HepG2 (cell line): Measurements from ENCODE around the gene CDC42BPG. TPM values are rescaled to one million over a fixed set of nuclear protein-coding genes. Genes with fewer than 3 reads are reported as not detected.

ENCODE experiments used
- ATAC-seq: fragments of 200-7000 bp; cut with Tn5 transposase; 3 replicates; pipeline ENCODE4 v1.9.1; 2020; ENCODE audit warnings: mild to moderate bottlenecking, moderate library complexity
- BruUV-seq: library from RNA; stranded (reverse); fragments of 400-500 nt; replicated peaks from 2 replicates; lab custom pipeline; 2021; lab: Mats Ljungman, UMichigan
- CTCF ChIA-PET: fragments of 300-600 bp; formaldehyde crosslinking; extraction: SDS; loops from one replicate; lab custom pipeline; 2021; ENCODE audit warnings: low total read pairs, inconsistent platforms, low intra/inter-chr PET ratio; lab: Yijun Ruan, JAX
- POLR2A ChIA-PET: fragments of 350-600 bp; sonication (Branson Sonifier 250); formaldehyde crosslinking; loops from one replicate; lab custom pipeline; 2020; ENCODE audit warnings: antibody characterized with exemption, inconsistent platforms; lab: Yijun Ruan, JAX
- DNase-seq: peaks from one replicate; pipeline ENCODE4 v3.0.0-alpha.2; 2015; ENCODE audit warnings: low spot score
- FAIRE-seq: peaks from 3 replicates; lab custom pipeline; 2011; peaks lifted over from hg19 to GRCh38; lab: Jason Lieb, UNC
- H2AFZ ChIP-seq: one replicate; pipeline ENCODE4 v1.6.1; 2011; ENCODE audit warnings: low read length, inconsistent platforms
- H3K27ac ChIP-seq: fragments of 300-600 bp; 3 replicates; pipeline ENCODE4 v1.8.0; 2011; ENCODE audit warnings: mixed run types, mild to moderate bottlenecking, mixed read lengths, low read length, inconsistent platforms; ENCODE audit not compliant: insufficient read depth; ENCODE audit errors: extremely low read length
- H3K27me3 ChIP-seq, 2 experiments: fragments of 200-600 bp in 1 of 2; 2 replicates in 1 of 2; 3 replicates in 1 of 2; pipeline versions ENCODE4 v1.6.0 to v1.8.0; 2011; ENCODE audit warnings: low read length in 2 of 2, mild to moderate bottlenecking in 2 of 2, moderate library complexity in 2 of 2, inconsistent platforms in 1 of 2; ENCODE audit not compliant: insufficient read depth in 2 of 2, control insufficient read depth in 1 of 2
- H3K36me3 ChIP-seq, 2 experiments: fragments of 200-600 bp in 1 of 2; replicated peaks in 1 of 2; 2 replicates in 1 of 2; 3 replicates in 1 of 2; pipeline versions ENCODE4 v1.5.1 to v1.8.0; 2011; ENCODE audit warnings: low read length in 2 of 2, inconsistent platforms in 1 of 2; ENCODE audit not compliant: insufficient read depth in 2 of 2, control insufficient read depth in 1 of 2
- H3K4me1 ChIP-seq: 2 replicates; pipeline ENCODE4 v1.5.1; 2012; ENCODE audit warnings: low read length, inconsistent platforms; ENCODE audit not compliant: insufficient read depth
- H3K4me2 ChIP-seq: 2 replicates; pipeline ENCODE4 v1.6.0; 2011; ENCODE audit warnings: low read depth, low read length, inconsistent platforms
- H3K4me3 ChIP-seq, 3 experiments: fragments of 200-600 bp in 1 of 3; sonication (generic), shearing (Covaris generic) in 1 of 3; replicated peaks in 1 of 3; 2 replicates each; pipeline ENCODE4 v1.5.1; 2011 to 2016; ENCODE audit warnings: low read length in 3 of 3, inconsistent platforms in 2 of 3, low read depth in 2 of 3, mild to moderate bottlenecking in 2 of 3, control low read depth in 1 of 3, mixed read lengths in 1 of 3; ENCODE audit not compliant: insufficient read depth in 1 of 3
- H3K79me2 ChIP-seq: one replicate; pipeline ENCODE4 v1.6.1; 2011; ENCODE audit warnings: low read length, inconsistent platforms; ENCODE audit not compliant: insufficient read depth
- H3K9ac ChIP-seq: 2 replicates; pipeline ENCODE4 v1.6.0; 2011; ENCODE audit warnings: mild to moderate bottlenecking, low read depth, low read length, inconsistent platforms; ENCODE audit not compliant: insufficient read depth
- H3K9me3 ChIP-seq: 2 replicates; pipeline ENCODE4 v1.5.1; 2012; ENCODE audit warnings: mild to moderate bottlenecking, low read length
- H4K20me1 ChIP-seq: 2 replicates; pipeline ENCODE4 v1.6.0; 2011; ENCODE audit warnings: inconsistent platforms, mild to moderate bottlenecking, low read length, moderate library complexity; ENCODE audit not compliant: insufficient read depth
- ATF4 ChIP-seq, 2 experiments: fragments of 450-650 bp in 1 of 2; sonication (generic) in 1 of 2; formaldehyde crosslinking; IDR thresholded peaks; 2 replicates each; pipeline versions ENCODE4 v1.5.0 to v1.8.0; 2020 to 2022; ENCODE audit warnings: mild to moderate bottlenecking in 1 of 2, missing genetic modification reagents in 1 of 2
- GABPB1 ChIP-seq: IDR thresholded peaks from 2 replicates; pipeline ENCODE4 v1.6.1; 2016; ENCODE audit warnings: mild to moderate bottlenecking, missing genetic modification reagents, moderate library complexity, missing compliant biosample characterization
- GATAD1 ChIP-seq: IDR thresholded peaks from 2 replicates; pipeline ENCODE4 v1.6.1; 2016; ENCODE audit warnings: missing genetic modification reagents, missing compliant biosample characterization
- NRL ChIP-seq: sonication (generic); formaldehyde crosslinking; IDR thresholded peaks from 2 replicates; pipeline ENCODE4 v1.5.0; 2020; ENCODE audit warnings: missing genetic modification reagents, mild to moderate bottlenecking, moderate library complexity, borderline replicate concordance
- PLRG1 ChIP-seq: fragments of 450-650 bp; conservative IDR thresholded peaks from 2 replicates; pipeline ENCODE4 v1.6.1; 2016
- SRSF9 ChIP-seq: fragments of 200-400 bp; formaldehyde crosslinking; IDR thresholded peaks from 2 replicates; pipeline ENCODE4 v1.6.1; 2018; ENCODE audit warnings: borderline replicate concordance, mild to moderate bottlenecking, low read depth, low read length; ENCODE audit not compliant: insufficient read depth, poor library complexity, severe bottlenecking
- TBX3 ChIP-seq: fragments of 450-650 bp; IDR thresholded peaks from 2 replicates; pipeline ENCODE4 v1.6.1; 2017; ENCODE audit warnings: antibody characterized with exemption, mild to moderate bottlenecking, inconsistent platforms, borderline replicate concordance
- ZBED4 ChIP-seq: sonication (generic); formaldehyde crosslinking; IDR thresholded peaks from 2 replicates; pipeline ENCODE4 v1.4.0; 2020; ENCODE audit warnings: missing genetic modification reagents, borderline replicate concordance
- ZNF10 ChIP-seq: sonication (generic); formaldehyde crosslinking; IDR thresholded peaks from 2 replicates; pipeline ENCODE4 v1.4.0; 2020; ENCODE audit warnings: mild to moderate bottlenecking, low read depth, missing genetic modification reagents, borderline replicate concordance
- ZNF430 ChIP-seq: sonication (generic); formaldehyde crosslinking; IDR thresholded peaks from 2 replicates; pipeline ENCODE4 v1.9.0; 2021; ENCODE audit warnings: mild to moderate bottlenecking, missing genetic modification reagents
- ZNF432 ChIP-seq: sonication (generic); formaldehyde crosslinking; IDR thresholded peaks from 2 replicates; pipeline ENCODE4 v1.5.0; 2020; ENCODE audit warnings: missing genetic modification reagents, mild to moderate bottlenecking, borderline replicate concordance
- ZNF75D ChIP-seq: sonication (generic); formaldehyde crosslinking; IDR thresholded peaks from 2 replicates; pipeline ENCODE4 v1.8.1; 2023; ENCODE audit warnings: missing genetic modification reagents, mild to moderate bottlenecking, borderline replicate concordance
- ZNF792 ChIP-seq: IDR thresholded peaks from 2 replicates; pipeline ENCODE4 v1.6.1; 2016
- whole genome bisulfite sequencing: methylation state at CpG from one replicate; pipeline ENCODE4 v1.1.6; 2017; ENCODE audit warnings: low lambda C conversion rate; 5-methylcytosine and 5-hydroxymethylcytosine counted together
- in situ Hi-C: cut with HindIII; loops from 2 replicates; pipeline ENCODE4 v1.10.0; 2017; ENCODE audit warnings: low pct_unique_long_range_greater_than_20kb; ENCODE audit not compliant: extremely low pct_ligation_motif_present
- intact Hi-C: fragments of 100-400 bp; cut with micrococcal nuclease; formaldehyde crosslinking; loops from one replicate; pipeline ENCODE4 v1.10.0; 2022; ENCODE audit not compliant: unreplicated experiment
- polyA plus RNA-seq, 8 experiments: library from polyadenylated mRNA; depleted of rRNA in 3 of 8; stranded (reverse) in 7 of 8; unstranded in 1 of 8; fragments of >200 nt; fragmentation: Illumina TruSeq in 4 of 8; extraction: Trizol in 4 of 8; gene quantifications; 2 replicates each; pipeline versions ENCODE4 v1.2.1 to v1.2.3, GENCODE V29; 2011 to 2016; ENCODE audit warnings: low read depth in 4 of 8, missing spikeins in 1 of 8, mixed read lengths in 1 of 8; ENCODE audit not compliant: insufficient read depth in 1 of 8
- total RNA-seq, 5 experiments: library from RNA; depleted of rRNA; stranded (reverse); fragments of >200 nt; fragmentation: Illumina TruSeq; extraction: Trizol; gene quantifications; 2 replicates each; pipeline ENCODE4 v1.2.3, GENCODE V29; 2016; ENCODE audit warnings: low read depth in 1 of 5
- TF ChIP-seq, protein P1 (sequence below): sonication (generic); formaldehyde crosslinking; IDR thresholded peaks from 2 replicates; pipeline ENCODE4 v1.5.1; 2020; ENCODE audit warnings: missing genetic modification reagents, mild to moderate bottlenecking, borderline replicate concordance
- TF ChIP-seq, protein P2 (sequence below): sonication (generic); formaldehyde crosslinking; IDR thresholded peaks from 2 replicates; pipeline ENCODE4 v1.8.1; 2022; ENCODE audit warnings: mild to moderate bottlenecking, missing genetic modification reagents

CDC42BPG gene
- total and polyA plus RNA-seq, 2 of the 13 experiments (the other 11 are each of a cell fraction or from before 2014, with no cell fraction given): 0.55 to 1.4 TPM

DNA sequence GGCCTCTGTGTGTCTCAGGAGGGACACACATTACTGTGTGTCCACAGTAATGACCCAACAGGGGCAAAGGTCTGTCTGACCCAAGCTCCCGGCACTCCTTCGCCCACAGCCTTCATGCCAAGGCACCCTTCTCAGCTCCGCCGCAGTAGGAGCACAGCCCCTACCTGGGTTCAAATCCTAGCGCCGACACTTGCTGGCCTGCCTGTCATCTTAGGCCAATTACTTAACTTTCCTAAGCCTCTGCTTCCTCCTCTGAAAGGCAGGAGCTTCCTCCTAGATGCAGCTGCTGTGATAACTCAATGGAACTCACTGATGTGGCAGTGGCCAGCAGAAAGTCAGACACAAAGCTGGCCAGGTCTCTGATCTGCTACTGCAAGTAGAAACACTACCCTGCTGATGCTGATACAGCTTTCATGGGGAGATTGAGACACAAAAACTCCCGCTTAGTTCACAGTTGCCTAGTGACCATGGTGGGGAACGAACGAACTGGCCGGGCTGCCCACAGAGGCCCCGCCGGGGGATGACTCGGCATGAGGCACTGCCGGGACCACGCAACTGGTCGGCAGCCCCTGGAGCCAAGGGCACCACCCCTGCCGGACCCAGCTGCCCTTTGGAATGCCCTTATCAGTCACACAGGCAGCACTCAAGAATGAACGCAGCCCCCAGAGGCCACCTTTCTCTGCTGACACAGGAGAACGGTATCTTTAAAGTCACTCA is 25.9 kb upstream of the CDC42BPG start:
- H3K9me3 ChIP-seq: no peaks in the 10 kb centered on the region
- ChIA-PET CTCF (interaction anchor here (1.6 kb wide), 1 partner anchor 24 kb away, joined by 5 read pairs; no protein-coding TSS in a partner anchor), POLR2A (interaction anchor here (0.8 to 3.5 kb wide), 10 partner anchors 8 to 24 kb away, joined by 3 to 20 read pairs (median 7); partner anchors contain the start of gene EHD1)
- H3K4me3 ChIP-seq: peak overlapping the region; percentile 39 to 57 (median 40); a peak in 5 of 6 replicates
- H3K36me3 ChIP-seq: peaks cover 2 to 28% of the 10 kb centered on the region in 2 experiments; a peak in 2 of 5 replicates
- no peaks in the 10 kb centered on the region for H3K27me3 ChIP-seq
- intact Hi-C loops (loop anchor here (1.0 to 2.0 kb wide), 3 partner anchors 18 to 24 kb away; no protein-coding TSS in a partner anchor), in situ Hi-C loops (no loop called here)
- H4K20me1 ChIP-seq: no peaks in the 10 kb centered on the region; the same call in 1 of the 2 replicates
- FAIRE-seq (peak; percentile 58), ATAC-seq (peak; percentile 81), DNase-seq (peak; percentile 74)
- no peak overlapping the region for H2AFZ ChIP-seq
- peaks cover 62% of the 10 kb centered on the region for H3K4me1 ChIP-seq
- BruUV-seq: no TSS peak
- WGBS: 31% methylated on average over 7 of the region's 19 CpGs
- H3K79me2 ChIP-seq: peaks cover 54% of the 10 kb centered on the region
- H3K4me2 ChIP-seq: peak overlapping the region; percentile 83
- peak overlapping the region; percentile 86 for H3K27ac ChIP-seq
- peak overlapping the region; percentile 58 for H3K9ac ChIP-seq
- no peak for TF ChIP-seq ZNF430 (CRISPR knock-in tag)
- TF ChIP-seq PLRG1: no peak
- TF ChIP-seq GABPB1 (CRISPR knock-in tag): peak; percentile 34; the same call in 1 of the 2 replicates
- no peak for TF ChIP-seq TBX3
- no peak for TF ChIP-seq ZNF75D (CRISPR knock-in tag)
- no peak for TF ChIP-seq NRL (CRISPR knock-in tag)
- no peak for TF ChIP-seq GATAD1 (CRISPR knock-in tag)
- TF ChIP-seq, protein P1, sequence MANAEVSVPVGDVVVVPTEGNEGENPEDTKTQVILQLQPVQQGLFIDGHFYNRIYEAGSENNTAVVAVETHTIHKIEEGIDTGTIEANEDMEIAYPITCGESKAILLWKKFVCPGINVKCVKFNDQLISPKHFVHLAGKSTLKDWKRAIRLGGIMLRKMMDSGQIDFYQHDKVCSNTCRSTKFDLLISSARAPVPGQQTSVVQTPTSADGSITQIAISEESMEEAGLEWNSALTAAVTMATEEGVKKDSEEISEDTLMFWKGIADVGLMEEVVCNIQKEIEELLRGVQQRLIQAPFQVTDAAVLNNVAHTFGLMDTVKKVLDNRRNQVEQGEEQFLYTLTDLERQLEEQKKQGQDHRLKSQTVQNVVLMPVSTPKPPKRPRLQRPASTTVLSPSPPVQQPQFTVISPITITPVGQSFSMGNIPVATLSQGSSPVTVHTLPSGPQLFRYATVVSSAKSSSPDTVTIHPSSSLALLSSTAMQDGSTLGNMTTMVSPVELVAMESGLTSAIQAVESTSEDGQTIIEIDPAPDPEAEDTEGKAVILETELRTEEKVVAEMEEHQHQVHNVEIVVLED (CRISPR knock-in tag): no peak; the same call in 1 of the 2 replicates
- TF ChIP-seq ZBED4 (CRISPR knock-in tag): no peak
- TF ChIP-seq ZNF432 (CRISPR knock-in tag): no peak
- TF ChIP-seq ZNF10 (CRISPR knock-in tag): no peak
- no peak for TF ChIP-seq ATF4 (CRISPR knock-in tag; IDR thresholded peaks at IDR 0.05)
- TF ChIP-seq ZNF792: no peak; the same call in 1 of the 2 replicates
- TF ChIP-seq, protein P2, sequence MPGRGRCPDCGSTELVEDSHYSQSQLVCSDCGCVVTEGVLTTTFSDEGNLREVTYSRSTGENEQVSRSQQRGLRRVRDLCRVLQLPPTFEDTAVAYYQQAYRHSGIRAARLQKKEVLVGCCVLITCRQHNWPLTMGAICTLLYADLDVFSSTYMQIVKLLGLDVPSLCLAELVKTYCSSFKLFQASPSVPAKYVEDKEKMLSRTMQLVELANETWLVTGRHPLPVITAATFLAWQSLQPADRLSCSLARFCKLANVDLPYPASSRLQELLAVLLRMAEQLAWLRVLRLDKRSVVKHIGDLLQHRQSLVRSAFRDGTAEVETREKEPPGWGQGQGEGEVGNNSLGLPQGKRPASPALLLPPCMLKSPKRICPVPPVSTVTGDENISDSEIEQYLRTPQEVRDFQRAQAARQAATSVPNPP (CRISPR knock-in tag): no peak
- no peak for TF ChIP-seq SRSF9
